DND-41 (cell line): ENCODE measurements around the gene SLC7A9.

Experiments used
- ATAC-seq: fragments of 200-7000 bp; cut with Tn5 transposase; 3 replicates; pipeline ENCODE4 v1.9.1; 2021; ENCODE audit warnings: low read depth; ENCODE audit not compliant: insufficient read depth
- DNase-seq: peaks from one replicate; pipeline ENCODE4 v3.0.0-alpha.2; 2020
- H2AFZ ChIP-seq: 2 replicates; pipeline ENCODE4 v1.6.0; 2012; ENCODE audit warnings: low read depth, low read length
- H3K27ac ChIP-seq: 2 replicates; pipeline ENCODE4 v1.5.1; 2012; ENCODE audit warnings: low read length, inconsistent platforms
- H3K27me3 ChIP-seq: fragments of 200-600 bp; sonication (generic); 2 replicates; pipeline ENCODE4 v1.6.0; 2012; ENCODE audit warnings: low read length, mild to moderate bottlenecking, inconsistent platforms; ENCODE audit not compliant: insufficient read depth, poor library complexity
- H3K36me3 ChIP-seq: 2 replicates; pipeline ENCODE4 v1.5.1; 2012; ENCODE audit warnings: low read length, inconsistent platforms; ENCODE audit not compliant: insufficient read depth
- H3K4me1 ChIP-seq: 2 replicates; pipeline ENCODE4 v1.5.1; 2012; ENCODE audit warnings: mild to moderate bottlenecking, low read length; ENCODE audit not compliant: insufficient read depth
- H3K4me2 ChIP-seq: 2 replicates; pipeline ENCODE4 v1.6.0; 2012; ENCODE audit warnings: mild to moderate bottlenecking, moderate library complexity, low read length, inconsistent platforms; ENCODE audit not compliant: insufficient read depth
- H3K4me3 ChIP-seq, 2 experiments: fragments of 200-600 bp in 1 of 2; shearing (Covaris generic) in 1 of 2; 2 replicates each; pipeline ENCODE4 v1.5.1; 2012 to 2016; ENCODE audit warnings: inconsistent platforms in 2 of 2, low read length in 2 of 2, mild to moderate bottlenecking in 2 of 2, low read depth in 1 of 2, moderate library complexity in 1 of 2
- H3K79me2 ChIP-seq: 2 replicates; pipeline ENCODE4 v1.6.0; 2012; ENCODE audit warnings: low read length, inconsistent platforms; ENCODE audit not compliant: insufficient read depth
- H3K9ac ChIP-seq: 2 replicates; pipeline ENCODE4 v1.6.0; 2012; ENCODE audit warnings: low read depth, mild to moderate bottlenecking, inconsistent platforms, low read length, moderate library complexity
- H3K9me3 ChIP-seq: 2 replicates; pipeline ENCODE4 v1.5.1; 2012; ENCODE audit warnings: low read length, moderate library complexity, mild to moderate bottlenecking, inconsistent platforms; ENCODE audit not compliant: insufficient read depth, severe bottlenecking
- H4K20me1 ChIP-seq: 2 replicates; pipeline ENCODE4 v1.6.0; 2012; ENCODE audit warnings: low read length; ENCODE audit not compliant: insufficient read depth
- EZH2 ChIP-seq: IDR thresholded peaks from 3 replicates; pipeline ENCODE4 v1.6.1; 2012; ENCODE audit warnings: borderline replicate concordance, low read depth, mild to moderate bottlenecking, moderate library complexity, low read length, inconsistent platforms; ENCODE audit not compliant: severe bottlenecking
- TF ChIP-seq, protein P1 (sequence below): IDR thresholded peaks from 2 replicates; pipeline ENCODE4 v1.5.1; 2012; ENCODE audit warnings: borderline replicate concordance, low read length, moderate library complexity, mild to moderate bottlenecking; ENCODE audit not compliant: poor library complexity, severe bottlenecking; ENCODE audit errors: extremely low read depth

SLC7A9 gene

DNA sequence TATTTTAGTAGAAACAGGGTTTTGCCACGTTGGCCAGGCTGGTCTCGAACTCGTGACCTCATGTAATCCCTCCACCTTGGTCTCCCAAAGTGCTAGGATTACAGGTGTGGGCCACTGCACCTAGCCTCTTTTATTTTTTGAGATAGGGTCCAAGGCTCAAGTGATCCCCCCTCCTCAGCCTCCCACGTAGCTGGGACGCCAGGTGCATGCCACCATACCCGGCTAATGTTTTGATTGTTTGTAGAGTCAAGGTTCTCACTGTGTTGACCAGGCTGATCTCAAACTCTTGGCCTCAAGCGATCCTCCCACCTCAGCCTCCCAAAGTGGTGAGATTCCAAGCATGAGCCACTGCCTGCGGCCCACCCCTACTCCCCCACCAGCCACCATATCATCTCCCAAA is 6.3 kb downstream of the SLC7A9 start:
- Histone ChIP-seq H3K27me3 (no peaks in the 10 kb centered on the region), H4K20me1 (no peaks in the 10 kb centered on the region), H3K9ac (no peak overlapping the region), H3K4me2 (no peak overlapping the region), H3K4me1 (no peaks in the 10 kb centered on the region), H3K4me3 (no peak overlapping the region), H3K27ac (no peak overlapping the region), H2AFZ (no peak overlapping the region), H3K36me3 (no peaks in the 10 kb centered on the region), H3K79me2 (no peaks in the 10 kb centered on the region), H3K9me3 (no peaks in the 10 kb centered on the region)
- no peak for ATAC-seq
- TF ChIP-seq, protein P1, sequence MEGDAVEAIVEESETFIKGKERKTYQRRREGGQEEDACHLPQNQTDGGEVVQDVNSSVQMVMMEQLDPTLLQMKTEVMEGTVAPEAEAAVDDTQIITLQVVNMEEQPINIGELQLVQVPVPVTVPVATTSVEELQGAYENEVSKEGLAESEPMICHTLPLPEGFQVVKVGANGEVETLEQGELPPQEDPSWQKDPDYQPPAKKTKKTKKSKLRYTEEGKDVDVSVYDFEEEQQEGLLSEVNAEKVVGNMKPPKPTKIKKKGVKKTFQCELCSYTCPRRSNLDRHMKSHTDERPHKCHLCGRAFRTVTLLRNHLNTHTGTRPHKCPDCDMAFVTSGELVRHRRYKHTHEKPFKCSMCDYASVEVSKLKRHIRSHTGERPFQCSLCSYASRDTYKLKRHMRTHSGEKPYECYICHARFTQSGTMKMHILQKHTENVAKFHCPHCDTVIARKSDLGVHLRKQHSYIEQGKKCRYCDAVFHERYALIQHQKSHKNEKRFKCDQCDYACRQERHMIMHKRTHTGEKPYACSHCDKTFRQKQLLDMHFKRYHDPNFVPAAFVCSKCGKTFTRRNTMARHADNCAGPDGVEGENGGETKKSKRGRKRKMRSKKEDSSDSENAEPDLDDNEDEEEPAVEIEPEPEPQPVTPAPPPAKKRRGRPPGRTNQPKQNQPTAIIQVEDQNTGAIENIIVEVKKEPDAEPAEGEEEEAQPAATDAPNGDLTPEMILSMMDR = no peak
- TF ChIP-seq EZH2 = no peak
- no peak for DNase-seq

DNA sequence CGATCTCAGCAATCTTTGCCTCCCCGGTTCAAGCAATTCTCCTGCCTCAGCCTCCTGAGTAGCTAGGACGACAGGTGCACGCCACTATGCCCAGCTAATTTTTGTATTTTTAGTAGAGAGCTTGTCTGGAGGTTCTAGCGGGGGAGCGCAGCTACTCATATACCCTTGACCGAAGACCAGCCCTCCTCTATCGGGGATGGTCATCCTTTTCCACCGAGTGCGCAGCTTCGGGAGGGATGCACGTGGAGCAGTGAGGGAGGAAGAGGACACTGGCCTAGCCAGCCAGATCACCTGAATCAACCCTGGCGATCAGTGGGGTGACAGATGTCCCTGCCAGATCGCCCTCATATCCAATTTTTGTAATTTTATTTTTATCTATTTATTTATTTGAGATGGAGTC is 6.8 kb downstream of the SLC7A9 start:
- Histone ChIP-seq H3K79me2 (no peaks in the 10 kb centered on the region), H3K4me3 (no peak overlapping the region), H3K9ac (no peak overlapping the region), H3K9me3 (no peaks in the 10 kb centered on the region), H3K4me1 (no peaks in the 10 kb centered on the region), H3K4me2 (no peak overlapping the region), H2AFZ (no peak overlapping the region), H3K27me3 (no peaks in the 10 kb centered on the region), H3K36me3 (no peaks in the 10 kb centered on the region), H4K20me1 (no peaks in the 10 kb centered on the region), H3K27ac (no peak overlapping the region)
- DNase-seq = no peak
- ATAC-seq = no peak
- no peak for TF ChIP-seq EZH2
- TF ChIP-seq, protein P1 = no peak

DNA sequence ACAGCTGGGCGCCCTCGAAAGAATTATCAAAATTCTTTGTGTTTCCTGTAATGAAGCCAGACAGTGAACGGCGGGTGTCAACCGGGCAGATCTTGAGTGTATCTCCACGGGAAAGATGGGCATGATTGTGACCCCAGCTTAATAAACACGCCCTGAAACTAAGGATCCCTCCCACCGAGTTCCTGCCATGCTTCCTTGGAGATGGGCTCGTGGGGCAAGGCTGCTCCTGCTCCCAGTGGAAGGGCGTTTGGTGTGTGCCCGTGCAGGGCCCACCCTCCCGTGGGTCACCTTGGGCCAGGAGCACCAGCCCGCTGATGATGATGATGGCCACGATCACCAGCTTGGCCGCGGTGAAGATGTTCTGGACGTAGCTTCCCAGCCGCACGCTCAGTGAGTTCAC is 7.4 kb downstream of the SLC7A9 start:
- H3K79me2 ChIP-seq = no peaks in the 10 kb centered on the region
- no peak overlapping the region for H3K4me2 ChIP-seq
- H3K27me3 ChIP-seq = no peaks in the 10 kb centered on the region
- no peak overlapping the region for H3K27ac ChIP-seq
- DNase-seq = no peak
- no peaks in the 10 kb centered on the region for H3K4me1 ChIP-seq
- no peaks in the 10 kb centered on the region for H4K20me1 ChIP-seq
- H3K36me3 ChIP-seq = no peaks in the 10 kb centered on the region
- no peak overlapping the region for H3K4me3 ChIP-seq
- ATAC-seq = no peak
- H2AFZ ChIP-seq = no peak overlapping the region
- no peaks in the 10 kb centered on the region for H3K9me3 ChIP-seq
- no peak overlapping the region for H3K9ac ChIP-seq
- TF ChIP-seq, protein P1 = no peak
- no peak for TF ChIP-seq EZH2

DNA sequence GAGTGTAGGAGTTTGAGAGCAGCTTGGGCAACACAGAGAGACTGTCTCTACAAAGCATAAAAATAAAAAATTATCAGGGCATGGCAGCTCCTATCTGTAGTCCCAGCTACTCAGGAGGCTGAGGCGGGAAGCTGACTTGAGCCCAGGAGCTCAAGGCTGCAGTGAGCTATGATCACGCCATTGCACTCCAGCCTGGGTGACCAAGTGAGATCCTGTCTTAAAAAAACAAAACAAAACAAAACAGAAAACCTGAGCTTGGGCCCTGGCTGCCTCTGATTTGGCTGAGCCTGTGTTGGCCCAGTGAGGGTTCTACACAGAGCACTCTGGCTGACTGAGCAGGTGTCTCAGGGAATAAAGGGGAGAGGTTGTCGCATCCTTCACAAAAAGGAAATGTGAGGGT is 8.0 kb downstream of the SLC7A9 start:
- Histone ChIP-seq H3K4me3 (no peak overlapping the region), H4K20me1 (no peaks in the 10 kb centered on the region), H3K4me1 (no peaks in the 10 kb centered on the region), H3K27ac (no peak overlapping the region), H3K9ac (no peak overlapping the region), H2AFZ (no peak overlapping the region), H3K79me2 (no peaks in the 10 kb centered on the region), H3K9me3 (no peaks in the 10 kb centered on the region), H3K4me2 (no peak overlapping the region), H3K27me3 (no peaks in the 10 kb centered on the region), H3K36me3 (no peaks in the 10 kb centered on the region)
- DNase-seq (no peak), ATAC-seq (no peak)
- TF ChIP-seq, protein P1 = no peak
- TF ChIP-seq EZH2 = no peak
